HG03469 (cell line): ENCODE results near the gene PCYT1A.
"Not testable (repeated sequence)": the region's sequence is repeated elsewhere in the genome, so short reads cannot be mapped to it uniquely, and the experiment has no call there.

Source experiments
- ATAC-seq: cut with Tn5 transposase; IDR thresholded peaks from one replicate; pipeline ENCODE4 v1.9.1; 2021; ENCODE audit warnings: mild to moderate bottlenecking, moderate library complexity, moderate number of reproducible peaks; ENCODE audit not compliant: unreplicated experiment

Gene PCYT1A

DNA sequence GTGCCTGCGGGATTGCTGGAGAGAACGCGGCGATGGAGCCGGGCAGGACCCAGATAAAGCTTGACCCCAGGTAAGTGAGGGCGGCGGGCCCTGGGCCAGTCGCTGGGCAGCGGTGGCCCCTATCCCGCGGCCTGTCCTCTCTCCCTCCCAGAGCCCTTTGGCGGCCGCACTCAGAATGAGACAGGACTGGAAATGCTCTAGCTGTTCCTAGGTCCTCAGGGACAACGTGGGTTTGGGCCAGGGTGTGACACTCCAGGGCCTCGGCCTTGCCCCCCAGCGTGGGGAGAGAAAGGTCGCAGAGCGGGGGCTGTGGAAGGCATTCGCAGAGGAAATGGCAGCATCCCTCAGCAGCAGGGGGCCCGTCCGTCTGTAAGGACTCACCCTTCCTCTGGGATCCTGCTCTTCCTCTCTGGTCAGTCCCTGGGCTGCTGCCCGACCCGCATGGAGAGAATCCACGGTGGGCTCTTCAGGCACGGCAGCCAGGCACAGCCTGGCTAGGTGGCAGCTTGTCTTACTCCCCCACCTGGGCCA, 70.8 kb downstream of the PCYT1A start:
- ATAC-seq, result no peak

DNA sequence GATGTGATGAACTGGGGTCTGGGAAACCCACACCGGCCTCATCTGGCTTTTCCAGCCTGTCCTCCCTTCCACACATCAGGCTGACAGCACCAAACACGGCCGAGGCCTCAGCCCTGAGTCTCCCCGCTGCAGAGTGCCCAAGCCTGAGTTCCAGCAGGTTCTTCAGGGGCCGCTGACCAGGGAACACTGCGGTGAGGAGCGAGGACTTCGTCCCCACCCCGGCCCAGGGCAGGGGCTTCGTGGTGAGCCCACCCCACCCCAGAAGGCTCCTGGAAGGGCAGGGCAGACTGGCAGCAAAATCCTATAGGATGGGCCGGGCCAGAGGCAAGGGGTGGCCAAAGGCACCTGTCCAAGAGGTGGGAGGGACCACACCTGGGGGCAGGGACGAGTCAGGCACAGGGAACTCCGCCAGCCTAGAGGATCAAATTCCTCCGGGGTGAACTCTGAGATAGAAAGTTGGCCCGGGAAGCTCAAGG, 71.4 kb downstream of the PCYT1A start, which contains the start of gene SLC51A:
SLC51A (plus strand) TSS at position 446 of the 476 bp plus-strand sequence. CDS start 179 bp downstream, outside the sequence.
- ATAC-seq, result no peak

DNA sequence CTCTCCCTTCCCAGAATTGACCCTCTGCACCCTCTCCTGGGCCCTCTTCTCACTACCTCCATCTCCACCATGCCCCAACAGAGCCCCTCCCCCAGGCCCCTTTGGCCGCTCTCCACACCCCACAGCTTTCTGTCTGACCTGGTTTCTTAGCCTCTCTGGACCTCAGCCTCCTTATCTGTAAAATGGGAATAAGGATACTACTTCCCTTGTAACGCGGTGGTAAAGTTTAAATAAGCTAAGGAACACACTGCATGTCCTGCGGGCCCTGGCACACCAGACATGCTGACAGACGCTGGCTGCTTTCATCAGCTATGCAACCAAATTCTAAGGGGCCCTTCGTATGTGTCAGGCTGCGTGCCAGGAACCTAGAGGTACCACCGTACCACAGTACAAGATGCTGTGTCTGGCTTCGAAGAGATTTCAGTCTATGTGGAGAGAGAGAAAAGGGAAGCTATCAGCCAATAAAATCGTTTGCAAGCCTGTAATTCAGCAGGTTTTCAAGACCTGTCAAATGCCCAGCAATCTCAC, 72.0 kb downstream of the PCYT1A start:
- ATAC-seq, result no peak

DNA sequence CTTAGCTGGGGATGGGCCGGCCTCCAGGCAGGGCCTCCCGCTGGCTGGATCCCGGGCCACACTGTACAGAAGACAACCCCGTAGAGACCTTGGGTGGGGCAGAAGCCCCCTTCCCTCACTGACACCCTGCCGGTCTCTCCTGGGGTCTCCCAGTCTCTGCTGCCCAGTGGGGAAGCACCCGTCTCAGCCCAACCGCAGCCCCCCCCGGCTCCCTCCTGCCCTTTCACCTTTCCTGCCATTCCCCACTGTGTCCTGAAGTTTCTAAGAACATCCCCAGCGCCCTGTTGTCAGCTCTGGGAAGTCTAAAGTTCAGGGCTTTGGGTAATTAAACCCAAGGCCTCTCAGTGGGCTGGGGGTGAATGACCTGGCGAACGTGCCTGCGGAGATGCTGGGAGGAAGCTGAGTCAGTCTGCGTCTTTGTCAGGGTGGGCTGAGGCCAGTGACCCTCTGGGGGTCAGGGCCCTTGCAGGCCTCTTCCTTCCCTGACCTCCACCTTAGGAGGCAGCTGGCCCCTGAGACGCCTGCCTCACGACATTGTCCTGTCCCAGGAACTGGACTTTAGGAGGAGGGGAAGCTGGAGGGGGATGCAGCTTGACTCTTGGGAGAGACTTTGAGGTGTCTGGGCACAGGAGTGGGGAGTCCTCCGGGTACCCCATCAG, 72.6 kb downstream of the PCYT1A start:
- ATAC-seq, result no peak

DNA sequence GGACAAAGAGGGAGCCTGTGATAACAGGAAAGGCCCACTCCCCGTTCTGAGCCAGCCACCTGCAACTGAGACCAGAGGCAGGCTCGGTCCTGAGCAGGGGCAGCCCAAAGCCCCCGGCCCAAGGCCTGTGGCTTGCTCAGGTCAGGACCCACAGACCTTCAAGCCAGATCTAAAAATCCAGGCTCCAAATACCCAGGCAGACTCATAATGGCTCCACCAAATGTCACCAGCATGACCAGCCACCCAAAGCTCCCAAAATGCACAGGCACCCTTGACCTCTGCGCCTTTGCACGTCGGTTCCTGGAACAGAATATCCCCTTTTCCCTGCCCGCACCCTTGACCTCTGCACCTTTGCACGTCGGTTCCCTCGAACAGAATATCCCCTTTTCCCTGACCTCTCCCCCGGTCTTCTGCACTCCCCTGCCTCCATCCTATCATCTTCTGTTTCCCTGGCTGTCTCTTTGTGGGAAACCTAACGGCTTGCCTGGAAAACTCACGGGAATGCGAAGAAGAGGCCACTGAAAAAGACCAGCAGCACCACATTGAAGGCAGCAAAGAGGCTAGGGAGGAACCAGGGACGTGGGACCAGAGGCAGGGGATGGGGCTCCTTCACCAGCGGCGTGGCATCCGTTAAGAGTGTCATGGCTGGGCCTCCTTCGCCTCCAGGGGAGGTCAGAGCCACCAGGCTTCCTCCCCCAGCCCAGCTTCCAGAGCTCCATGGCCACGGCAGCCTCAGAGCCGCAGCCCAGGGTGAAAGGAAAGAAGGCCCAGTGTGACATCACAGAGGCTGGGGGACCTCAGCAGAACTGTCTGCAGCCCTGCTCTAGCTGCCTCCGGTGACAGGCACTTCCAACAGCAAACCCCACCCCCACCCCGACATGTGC, 76.6 kb downstream of the PCYT1A start, which contains the start of gene ZDHHC19:
ZDHHC19 (minus strand) TSS at position 728 of the 884 bp plus-strand sequence; CDS start at position 643, 85 bp downstream.
- ATAC-seq, result no peak

DNA sequence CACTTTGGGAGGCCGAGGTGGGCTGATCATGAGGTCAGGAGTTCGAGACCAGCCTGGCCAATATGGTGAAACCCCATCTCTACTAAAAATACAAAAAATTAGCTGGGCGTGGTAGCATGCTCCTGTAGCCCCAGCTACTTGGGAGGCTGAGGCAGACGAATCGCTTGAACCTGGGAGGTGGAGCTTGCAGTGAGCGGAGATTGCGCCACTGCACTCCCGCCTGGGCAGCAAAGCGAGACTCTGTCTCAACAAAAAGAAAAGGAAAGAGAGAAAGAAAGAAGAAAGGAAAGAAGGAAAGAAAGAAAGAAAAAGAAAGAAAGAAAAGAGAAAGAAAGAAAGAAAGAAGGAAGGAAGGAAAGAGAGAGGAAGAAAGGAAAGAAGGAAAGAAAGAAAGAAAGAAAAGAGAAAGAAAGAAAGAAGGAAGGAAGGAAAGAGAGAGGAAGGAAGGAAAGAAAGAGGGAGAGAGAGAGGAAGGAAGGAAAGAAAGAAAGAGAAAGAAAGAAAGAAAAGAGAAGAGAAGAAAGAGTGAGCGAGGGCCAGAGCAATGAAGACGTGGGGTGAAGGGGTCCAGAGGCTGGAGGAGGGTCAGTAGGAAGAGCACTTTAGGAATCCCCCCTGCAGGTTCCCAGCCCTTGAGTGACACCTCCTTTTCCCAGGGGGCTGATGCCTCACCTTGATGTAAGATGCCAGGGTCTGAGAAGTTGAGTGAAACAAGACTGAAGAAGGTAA, 77.4 kb downstream of the PCYT1A start:
- ATAC-seq, result not testable (repeated sequence)

DNA sequence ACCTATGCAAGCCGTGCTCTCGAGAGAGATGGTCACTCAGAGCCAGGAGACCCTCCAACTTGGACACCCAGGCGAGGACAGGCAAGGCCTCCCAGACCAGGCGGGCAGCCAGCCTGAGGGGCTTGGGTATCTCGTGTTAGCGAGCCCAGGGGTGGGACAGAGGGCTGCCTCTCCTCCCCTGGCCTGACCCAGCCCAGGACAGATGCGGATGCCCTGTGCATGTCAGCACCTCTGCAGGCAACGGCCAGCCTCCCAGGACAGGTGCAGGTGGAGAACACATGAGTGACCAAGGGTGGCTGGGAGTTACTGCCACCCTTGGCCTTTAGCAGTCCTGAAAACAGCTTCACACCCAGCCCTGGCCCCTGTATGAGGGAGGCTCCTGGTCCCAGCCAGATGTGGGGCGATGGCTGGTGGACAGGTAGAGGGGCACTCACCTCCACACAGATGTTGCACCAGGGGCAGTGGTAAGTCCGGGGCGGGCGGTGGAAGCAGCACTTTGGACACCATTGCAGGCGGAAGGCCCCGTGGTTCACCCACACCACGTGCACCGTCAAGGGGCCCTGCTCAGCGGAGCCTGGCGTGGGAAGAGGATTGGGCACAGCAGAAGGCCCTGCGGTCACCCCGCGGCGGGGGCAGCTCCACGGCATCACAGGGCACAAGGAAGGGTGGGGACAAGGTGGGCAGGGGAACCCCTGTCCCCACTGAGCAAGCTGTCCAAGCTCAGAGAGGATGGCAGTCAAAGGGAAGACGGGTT, 78.4 kb downstream of the PCYT1A start:
- no peak for ATAC-seq

DNA sequence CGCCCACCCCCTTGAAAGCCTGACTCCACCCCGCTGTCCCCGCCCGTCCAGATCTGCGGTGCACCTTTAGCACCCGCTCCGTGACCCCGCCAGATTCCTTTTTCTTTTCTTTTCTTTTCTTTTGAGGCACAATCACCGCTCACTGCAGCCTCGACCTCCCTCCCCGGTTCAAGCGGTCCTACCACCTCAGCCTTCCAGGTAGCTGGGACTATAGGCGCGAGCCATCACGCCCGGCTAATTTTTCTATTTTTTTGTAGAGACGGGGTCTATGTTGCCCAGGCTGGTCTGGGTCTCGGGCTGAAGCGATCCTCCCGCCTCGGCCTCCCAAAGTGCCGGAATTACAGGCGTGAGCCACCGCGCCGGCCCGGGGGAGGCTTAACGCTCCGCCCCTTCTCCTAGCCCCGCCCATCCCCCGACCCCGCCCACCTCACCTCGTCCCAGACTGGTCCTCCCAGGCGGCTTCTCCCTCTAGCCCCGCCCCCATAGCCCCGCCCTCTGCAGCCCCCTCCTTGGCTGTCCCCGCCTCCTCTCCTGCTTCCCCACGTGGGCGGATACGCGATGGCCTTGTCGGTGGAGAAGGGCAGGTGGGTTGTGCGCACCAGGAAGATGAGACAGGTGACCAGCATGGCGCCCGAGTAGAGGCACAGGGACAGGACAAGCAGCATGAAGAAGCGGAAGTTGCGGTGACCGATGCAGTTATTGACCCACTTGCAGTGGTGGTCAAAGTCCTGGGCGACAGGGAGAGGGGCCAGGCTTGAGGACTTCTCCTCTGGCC, 79.5 kb downstream of the PCYT1A start:
- ATAC-seq, result no peak

DNA sequence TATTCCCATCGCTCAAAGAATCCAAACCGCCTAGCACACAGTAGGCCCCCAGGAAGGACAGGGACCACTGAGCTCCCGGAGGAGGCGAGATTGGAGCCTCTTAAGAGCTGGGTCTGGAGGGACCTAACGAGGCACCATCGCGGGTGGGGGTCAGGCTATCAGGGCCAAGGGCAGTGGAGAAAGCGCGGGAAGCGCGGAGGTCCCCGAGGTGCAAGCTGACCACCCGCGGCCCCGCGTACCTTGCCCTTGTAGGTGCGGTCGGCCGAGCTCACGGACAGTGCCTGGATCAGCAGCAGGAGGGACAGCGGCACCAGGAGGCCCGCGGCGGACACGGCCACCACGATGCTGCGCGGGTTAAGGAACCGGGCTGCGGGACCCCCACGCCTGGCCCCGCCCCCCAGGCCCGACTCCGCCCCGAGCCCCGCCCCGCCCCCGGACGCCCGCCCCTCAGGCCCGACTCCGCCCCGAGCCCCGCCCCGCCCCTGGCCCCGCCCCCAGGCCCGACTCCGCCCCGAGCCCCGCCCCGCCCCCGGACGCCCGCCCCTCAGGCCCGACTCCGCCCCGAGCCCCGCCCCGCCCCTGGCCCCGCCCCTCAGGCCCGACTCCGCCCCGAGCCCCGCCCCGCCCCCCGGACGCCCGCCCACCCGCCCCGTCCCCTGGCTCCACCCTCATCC, 80.2 kb downstream of the PCYT1A start:
- ATAC-seq, result no peak

DNA sequence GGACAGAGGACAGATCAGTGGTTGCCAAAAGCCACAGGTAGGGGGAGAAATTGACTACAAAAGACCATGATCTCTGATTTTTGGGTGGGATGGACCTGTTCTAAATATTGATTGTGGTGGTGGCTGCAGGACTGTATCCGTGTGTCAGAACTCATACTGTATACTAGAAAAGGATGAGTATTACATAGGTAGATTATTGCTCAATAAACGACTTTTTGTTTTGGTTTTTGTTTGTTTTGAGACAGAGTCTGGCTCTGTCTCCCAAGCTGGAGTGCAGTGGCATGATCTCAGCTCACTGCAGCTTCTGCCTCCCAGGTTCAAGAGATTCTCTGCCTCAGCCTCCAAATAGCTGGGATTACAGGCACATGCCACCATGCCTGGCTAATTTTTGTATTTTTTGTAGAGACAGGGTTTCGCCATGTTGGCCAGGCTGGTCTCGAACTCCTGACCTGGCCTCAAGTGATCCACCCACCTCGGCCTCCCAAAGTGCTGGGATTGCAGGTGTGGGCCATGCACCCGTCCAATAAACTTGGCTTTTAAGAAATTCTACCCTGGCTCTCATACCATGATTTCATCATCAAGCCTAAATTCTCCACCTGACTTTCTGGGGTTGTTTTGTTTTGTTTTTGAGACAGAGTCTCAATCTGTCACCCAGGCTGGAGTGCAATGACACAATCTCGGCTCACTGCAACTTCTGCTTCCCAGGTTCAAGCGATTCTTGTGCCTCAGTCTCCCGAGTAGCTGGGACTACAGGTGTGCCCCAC, 81.9 kb downstream of the PCYT1A start:
- not testable (repeated sequence) for ATAC-seq

DNA sequence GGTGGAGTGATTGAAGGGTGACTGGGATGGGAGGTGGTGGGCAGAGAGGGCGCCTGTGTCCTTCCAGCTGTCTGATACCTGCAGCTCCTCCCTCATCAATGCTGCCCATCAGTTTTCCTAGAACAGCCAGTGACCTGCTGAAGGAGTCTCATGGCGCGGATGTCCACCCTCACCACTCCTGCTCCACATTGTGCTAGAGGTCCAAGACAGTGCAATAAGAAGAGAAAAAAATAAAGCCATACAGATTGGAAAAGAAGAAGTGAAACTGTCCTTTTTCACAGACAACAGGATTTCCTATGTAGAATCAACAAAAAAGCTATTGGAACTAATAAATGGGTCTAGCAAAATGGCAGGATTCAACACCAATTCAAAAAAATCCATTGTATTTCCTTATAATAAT, 83.7 kb downstream of the PCYT1A start:
- no peak for ATAC-seq

DNA sequence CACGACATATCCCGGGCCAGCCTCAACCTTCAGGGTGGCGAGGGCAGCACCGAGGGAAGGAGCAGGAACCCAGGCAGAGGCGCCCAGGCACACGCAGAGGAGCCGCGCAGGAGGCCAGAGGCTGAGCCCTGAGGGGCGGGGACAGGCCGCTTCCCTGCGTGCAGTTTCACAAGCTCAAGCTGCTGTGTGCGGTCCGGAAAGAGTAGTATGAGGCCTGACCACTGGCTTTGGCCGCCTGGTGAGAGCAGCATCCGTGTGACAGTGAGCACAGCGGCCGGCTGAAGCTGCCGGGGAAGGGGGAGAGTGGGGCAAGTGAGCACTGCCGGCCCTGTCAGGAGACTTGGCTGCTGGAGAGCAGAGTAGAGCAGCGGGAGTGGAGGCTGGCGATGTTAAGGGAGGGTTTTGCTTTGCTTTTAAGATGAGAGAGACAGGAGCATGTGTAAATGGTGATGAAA, 85.0 kb downstream of the PCYT1A start:
- no peak for ATAC-seq

DNA sequence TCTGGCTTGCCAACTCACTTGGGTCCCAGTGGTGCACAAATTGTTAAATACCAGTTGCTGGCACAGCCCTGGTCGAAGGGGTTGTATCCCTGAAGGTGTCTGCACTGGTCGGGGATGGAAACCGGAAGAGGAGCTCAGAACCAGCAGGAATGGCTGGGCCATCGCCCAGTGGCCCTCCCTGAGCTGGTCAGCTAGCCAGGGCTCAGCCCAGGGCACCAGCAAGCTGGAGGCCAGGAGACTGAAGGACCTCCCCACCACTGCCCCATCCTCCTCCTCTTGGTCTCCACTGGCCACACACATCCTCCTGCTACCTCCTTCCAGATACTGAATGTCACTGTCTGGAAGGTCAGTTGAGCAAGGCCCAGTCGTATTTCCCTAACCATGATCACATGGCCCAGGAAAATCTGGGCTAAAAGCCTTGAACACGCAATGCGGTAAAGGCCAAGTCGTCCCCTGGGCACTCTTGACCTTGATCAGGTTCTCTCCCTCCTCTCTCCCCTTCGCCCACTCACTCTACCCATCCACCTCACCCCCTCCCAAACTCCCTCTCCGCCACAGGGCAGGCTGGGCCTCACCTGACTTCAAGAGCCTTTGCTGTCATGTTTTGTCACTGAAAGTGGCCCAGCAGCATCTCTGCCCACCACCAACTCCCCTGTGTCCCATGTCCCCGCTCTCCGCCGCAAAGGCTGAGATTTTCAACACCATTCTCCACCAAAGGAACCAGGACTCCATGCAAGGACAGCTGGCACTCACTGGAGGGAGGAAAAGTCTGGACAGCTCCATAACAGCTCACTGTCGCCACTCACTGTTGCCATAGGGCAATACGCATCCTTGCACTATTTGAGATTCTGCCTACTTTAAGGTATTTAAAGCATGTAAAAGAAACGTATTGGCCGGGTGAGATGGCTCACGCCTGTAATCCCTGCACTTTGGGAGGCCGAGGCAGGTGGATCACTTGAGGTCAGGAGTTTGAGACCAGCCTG, 88.5 kb downstream of the PCYT1A start:
- no peak for ATAC-seq

DNA sequence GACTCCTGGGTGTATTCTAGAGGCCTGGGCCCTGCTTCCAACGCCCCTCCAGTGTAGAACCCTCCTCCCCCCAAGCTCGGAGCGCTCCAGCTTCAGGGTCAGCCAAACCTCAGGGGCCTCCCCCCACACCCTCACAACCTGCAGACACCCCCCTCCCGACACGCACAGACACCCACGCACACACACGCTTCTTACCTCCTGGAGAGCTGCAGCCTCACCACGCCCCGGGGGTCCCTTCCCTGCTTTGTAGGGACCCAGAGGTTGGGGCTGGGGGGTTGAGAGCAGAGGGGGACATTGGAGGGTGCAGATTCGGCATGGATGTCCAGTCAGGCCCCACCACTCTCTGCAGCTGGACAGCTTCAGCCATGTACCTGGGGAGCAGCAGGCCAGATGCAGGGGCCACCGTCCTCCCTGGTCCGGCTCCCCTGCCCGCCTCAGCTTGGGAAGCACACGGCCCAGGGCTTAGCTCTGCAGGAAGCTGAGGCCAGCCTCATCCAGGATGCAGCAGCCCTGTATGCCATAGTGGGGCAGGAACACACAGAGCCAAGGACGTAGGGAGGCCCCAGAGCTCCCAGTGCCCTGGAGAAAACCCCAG, 89.3 kb downstream of the PCYT1A start:
- no peak for ATAC-seq

DNA sequence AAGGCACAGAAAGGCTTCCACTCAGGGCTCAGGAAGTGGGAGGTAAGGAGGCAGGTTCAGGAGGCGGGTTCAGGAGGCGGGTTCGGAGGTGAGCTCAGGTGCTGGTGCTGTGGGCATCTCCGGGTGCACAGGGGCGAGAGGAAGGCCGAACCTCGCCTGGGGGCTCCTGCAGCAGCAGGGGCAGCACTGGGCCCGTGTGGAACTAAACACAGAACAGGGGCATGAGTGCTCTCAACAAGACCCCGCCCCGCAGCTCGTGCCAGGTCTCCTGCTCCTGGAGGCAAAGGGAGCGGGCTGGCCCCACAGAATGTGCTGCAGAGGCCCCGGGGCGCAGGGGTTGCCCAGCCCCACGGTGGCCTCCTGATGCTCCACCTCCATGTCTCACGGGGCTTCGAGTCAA, 90.0 kb downstream of the PCYT1A start:
- ATAC-seq, result no peak

DNA sequence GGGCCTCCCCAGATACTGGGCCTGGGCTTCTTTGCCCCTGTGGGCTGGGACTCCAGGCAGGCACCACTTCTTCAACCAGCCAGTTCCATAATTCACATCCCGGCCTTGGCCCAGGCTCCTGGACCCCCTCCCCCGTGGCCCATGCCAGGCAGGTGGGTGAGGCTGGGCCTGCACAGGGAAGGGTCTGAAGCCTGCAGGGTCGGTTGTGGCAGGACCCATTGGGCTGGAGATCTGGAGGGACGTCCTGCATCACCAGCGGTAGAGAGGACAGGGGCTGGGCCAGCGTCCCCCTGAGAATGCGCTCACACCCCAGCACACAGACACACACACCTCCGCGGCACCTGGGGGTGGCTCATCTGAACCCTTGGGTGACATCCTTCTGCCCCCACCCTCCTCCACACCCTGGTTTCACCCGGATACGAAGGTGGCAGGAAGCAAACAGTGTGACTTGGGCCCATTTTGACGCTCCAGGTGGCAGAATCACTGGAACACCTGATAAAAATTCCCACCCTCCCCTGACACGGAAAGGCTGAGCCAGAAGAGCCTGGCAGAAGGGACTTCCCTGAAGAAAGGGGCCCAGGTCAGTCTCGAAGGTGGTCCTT, 91.8 kb downstream of the PCYT1A start:
- ATAC-seq, result no peak
